SK-N-SH (cell line): ENCODE data around the gene HLA-DQA1. TPM values are rescaled to one million over a fixed set of nuclear protein-coding genes. Genes with fewer than 3 reads are reported as not detected.
"Not testable (repeated sequence)": the region's sequence is repeated elsewhere in the genome, so short reads cannot be mapped to it uniquely, and the experiment has no call there.

Experiments
- CTCF ChIA-PET: fragments of 300-600, 350-600 bp; formaldehyde crosslinking; extraction: SDS; loops from one replicate; lab custom pipeline; 2021; lab: Yijun Ruan, JAX
- POLR2A ChIA-PET: fragments of 350-600 bp; sonication (Branson Sonifier 250); formaldehyde crosslinking; extraction: SDS; loops from one replicate; lab custom pipeline; 2020; ENCODE audit warnings: antibody characterized with exemption, inconsistent platforms; lab: Yijun Ruan, JAX
- DNase-seq: peaks from one replicate; pipeline ENCODE4 v3.0.0; 2012
- H2AFZ ChIP-seq: fragments of 200-600 bp; sonication (generic); 2 replicates; pipeline ENCODE4 v1.8.1; 2016; ENCODE audit warnings: antibody characterized with exemption, mild to moderate bottlenecking, low read depth
- H3F3A ChIP-seq: fragments of 200-600 bp; sonication (generic); replicated peaks from 2 replicates; pipeline ENCODE3; 2016; ENCODE audit warnings: antibody characterized with exemption, mild to moderate bottlenecking; ENCODE audit not compliant: insufficient read depth
- H3K27ac ChIP-seq, 2 experiments: fragments of 200-500 bp in 1 of 2; fragments of 200-600 bp in 1 of 2; sonication (Bioruptor generic) in 1 of 2; sonication (generic), shearing (Covaris generic) in 1 of 2; 2 replicates each; pipeline versions ENCODE4 v1.5.1 to v1.6.1; 2014 to 2016; ENCODE audit warnings: low read depth in 2 of 2, inconsistent platforms in 1 of 2, low read length in 1 of 2, mild to moderate bottlenecking in 1 of 2, mixed read lengths in 1 of 2
- H3K27me3 ChIP-seq: fragments of 200-600 bp; sonication (generic), shearing (Covaris generic); 2 replicates; pipeline ENCODE4 v1.6.1; 2016; ENCODE audit warnings: mixed run types; ENCODE audit not compliant: insufficient read depth
- H3K36me3 ChIP-seq, 2 experiments: fragments of 200-500 bp in 1 of 2; fragments of 200-600 bp in 1 of 2; sonication (Bioruptor generic) in 1 of 2; sonication (generic) in 1 of 2; replicated peaks in 1 of 2; 2 replicates each; pipeline versions ENCODE3 to v1.5.1; 2014 to 2016; ENCODE audit warnings: low read length in 1 of 2, mild to moderate bottlenecking in 1 of 2; ENCODE audit not compliant: insufficient read depth in 2 of 2, control insufficient read depth in 1 of 2
- H3K4me1 ChIP-seq, 2 experiments: fragments of 200-500 bp in 1 of 2; fragments of 200-600 bp in 1 of 2; sonication (Bioruptor generic) in 1 of 2; sonication (generic), shearing (Covaris generic) in 1 of 2; 2 replicates each; pipeline versions ENCODE4 v1.5.1 to v1.6.1; 2014 to 2016; ENCODE audit warnings: low read depth in 1 of 2, low read length in 1 of 2, mixed run types in 1 of 2; ENCODE audit not compliant: insufficient read depth in 2 of 2, control insufficient read depth in 1 of 2
- H3K4me2 ChIP-seq: fragments of 200-600 bp; sonication (generic), shearing (Covaris generic); 2 replicates; pipeline ENCODE4 v1.6.1; 2017; ENCODE audit warnings: mixed run types
- H3K4me3 ChIP-seq, 2 experiments: fragments of 200-500 bp in 1 of 2; fragments of 200-600 bp in 1 of 2; sonication (Bioruptor generic) in 1 of 2; sonication (generic), shearing (Covaris generic) in 1 of 2; 2 replicates each; pipeline versions ENCODE4 v1.5.1 to v1.8.1; 2014 to 2016; ENCODE audit warnings: low read depth in 2 of 2, inconsistent platforms in 1 of 2, low read length in 1 of 2, mild to moderate bottlenecking in 1 of 2, mixed read lengths in 1 of 2, moderate library complexity in 1 of 2
- H3K79me2 ChIP-seq: fragments of 200-600 bp; sonication (generic); 2 replicates; pipeline ENCODE4 v1.8.1; 2017; ENCODE audit warnings: mild to moderate bottlenecking; ENCODE audit not compliant: insufficient read depth
- H3K9ac ChIP-seq: fragments of 200-600 bp; sonication (generic); 2 replicates; pipeline ENCODE4 v1.6.1; 2017; ENCODE audit warnings: mixed run types
- H3K9me2 ChIP-seq: fragments of 200-600 bp; sonication (generic); 2 replicates; pipeline ENCODE4 v1.6.1; 2017; ENCODE audit warnings: mixed run types
- H3K9me3 ChIP-seq: fragments of 200-600 bp; sonication (generic); 2 replicates; pipeline ENCODE4 v1.6.1; 2017; ENCODE audit warnings: mixed run types, mild to moderate bottlenecking, moderate library complexity
- H4K20me1 ChIP-seq: fragments of 200-600 bp; sonication (generic); 2 replicates; pipeline ENCODE4 v1.6.1; 2017; ENCODE audit warnings: mild to moderate bottlenecking, mixed run types; ENCODE audit not compliant: insufficient read depth
- EP300 ChIP-seq, 2 experiments: IDR thresholded peaks; 2 replicates each; pipeline versions ENCODE4 v1.4.0 to v1.6.1; 2012; ENCODE audit warnings: borderline replicate concordance in 1 of 2, low read depth in 1 of 2, low read length in 1 of 2
- FOXM1 ChIP-seq: IDR thresholded peaks from 2 replicates; pipeline ENCODE4 v1.4.0; 2012; ENCODE audit warnings: low read depth, mild to moderate bottlenecking
- GABPA ChIP-seq: IDR thresholded peaks from 2 replicates; pipeline ENCODE4 v1.4.0; 2012; ENCODE audit warnings: low read depth, mild to moderate bottlenecking
- MAX ChIP-seq: IDR thresholded peaks from 2 replicates; pipeline ENCODE4 v1.4.0; 2012; ENCODE audit warnings: low read depth
- MEF2A ChIP-seq: IDR thresholded peaks from 2 replicates; pipeline ENCODE4 v1.4.0; 2012; ENCODE audit warnings: low read depth, borderline replicate concordance
- NFIC ChIP-seq: IDR thresholded peaks from 2 replicates; pipeline ENCODE4 v1.4.0; 2012; ENCODE audit warnings: borderline replicate concordance
- NRF1 ChIP-seq: IDR thresholded peaks from 2 replicates; pipeline ENCODE4 v1.6.1; 2012; ENCODE audit warnings: low read depth, mild to moderate bottlenecking, low read length
- POLR2AphosphoS5 ChIP-seq: IDR thresholded peaks from 2 replicates; pipeline ENCODE4 v1.6.1; 2012; ENCODE audit warnings: low read depth, low read length
- RAD21 ChIP-seq: IDR thresholded peaks from 2 replicates; pipeline ENCODE4 v1.6.1; 2012; ENCODE audit warnings: mild to moderate bottlenecking, low read length
- SMC3 ChIP-seq: IDR thresholded peaks from 2 replicates; pipeline ENCODE4 v1.6.1; 2012; ENCODE audit warnings: low read depth, low read length, improper control_type of control experiment
- TCF12 ChIP-seq: IDR thresholded peaks from 2 replicates; pipeline ENCODE4 v1.4.0; 2012
- TEAD4 ChIP-seq: IDR thresholded peaks from 2 replicates; pipeline ENCODE4 v1.4.0; 2012; ENCODE audit warnings: mild to moderate bottlenecking, borderline replicate concordance; ENCODE audit not compliant: insufficient read depth
- USF2 ChIP-seq: fragments of 150-350 bp; IDR thresholded peaks from 2 replicates; pipeline ENCODE4 v1.6.1; 2017; ENCODE audit warnings: antibody characterized with exemption, low read length, low read depth, borderline replicate concordance
- YY1 ChIP-seq: IDR thresholded peaks from 2 replicates; pipeline ENCODE4 v1.4.0; 2012; ENCODE audit warnings: low read depth, mild to moderate bottlenecking
- ZBTB33 ChIP-seq: IDR thresholded peaks from 2 replicates; pipeline ENCODE4 v1.4.0; 2012; ENCODE audit warnings: low read depth, borderline replicate concordance
- WGBS: methylation state at CpG from one replicate; pipeline ENCODE4 v1.1.6; 2017; ENCODE audit warnings: low lambda C conversion rate; 5-methylcytosine and 5-hydroxymethylcytosine counted together
- polyA plus RNA-seq, 3 experiments: library from polyadenylated mRNA; depleted of rRNA; stranded (reverse); fragments of >200 nt; gene quantifications; 2 replicates each; pipeline ENCODE4 v1.2.3, GENCODE V29; 2012

HLA-DQA1 gene
- polyA plus RNA-seq, 1 of the 3 experiments (the other 2 are of a cell fraction), result not detected

GRCh38 chr6:32627249-32627648 lies 10.0 kb upstream of the HLA-DQA1 start (continued):
- TF ChIP-seq USF2 (no peak), GABPA (no peak), TCF12 (no peak), SMC3 (no peak), NFIC (no peak), RAD21 (no peak)
- TF ChIP-seq, all 33 proteins: peak for 0

- no peak overlapping the region for H3K4me2 ChIP-seq
- DNase-seq, result no peak
- POLR2A ChIA-PET, result no interaction called here
- H3K9me3 ChIP-seq, result no peaks in the 10 kb centered on the region
- no peaks in the 10 kb centered on the region for H3K36me3 ChIP-seq
- 3% methylated on average over 3 of the region's 3 CpGs for WGBS
- H3K9me2 ChIP-seq, result no peaks in the 10 kb centered on the region
- H3K27me3 ChIP-seq, result no peaks in the 10 kb centered on the region
- no peak overlapping the region for H3K27ac ChIP-seq
- no peaks in the 10 kb centered on the region for H3F3A ChIP-seq
- no peak overlapping the region for H3K4me3 ChIP-seq
- H3K4me1 ChIP-seq, result no peaks in the 10 kb centered on the region
- TF ChIP-seq POLR2AphosphoS5 (no peak), FOXM1 (no peak), NRF1 (no peak), TEAD4 (no peak), NFIC (no peak), MEF2A (no peak), EP300 (IDR thresholded peaks at IDR 0.05; ENCODE audit: borderline replicate concordance in 1 of 2, low read depth in 1 of 2, low read length in 1 of 2) (no peak), YY1 (no peak), MAX (no peak), ZBTB33 (no peak)
- H4K20me1 ChIP-seq, result no peaks in the 10 kb centered on the region
- H3K79me2 ChIP-seq, result no peaks in the 10 kb centered on the region
- CTCF ChIA-PET, result no interaction called here
- no peak overlapping the region for H3K9ac ChIP-seq
- no peak overlapping the region for H2AFZ ChIP-seq
Measured at GRCh38 chr6:32627831-32628230, 9.4 kb upstream of the HLA-DQA1 start.

GRCh38 chr6:32629793-32630192 lies 7.4 kb upstream of the HLA-DQA1 start:
- H2AFZ ChIP-seq, CTCF ChIA-PET: not testable (repeated sequence)

More at GRCh38 chr6:32629793-32630192, 7.4 kb upstream of the HLA-DQA1 start:
- H3F3A ChIP-seq, H3K9ac ChIP-seq, H3K27me3 ChIP-seq, POLR2A ChIA-PET, H3K79me2 ChIP-seq, H3K4me3 ChIP-seq, H3K36me3 ChIP-seq, H3K4me2 ChIP-seq, H3K9me3 ChIP-seq, H3K27ac ChIP-seq, DNase-seq, H3K9me2 ChIP-seq, H4K20me1 ChIP-seq, H3K4me1 ChIP-seq: not testable (repeated sequence)
- WGBS, result 39% methylated on average over 2 of the region's 13 CpGs
